CMK (cell line): ENCODE measurements around the gene EMC10.
"Not testable (repeated sequence)": the region's sequence is repeated elsewhere in the genome, so short reads cannot be mapped to it uniquely, and the experiment has no call there.

Experiments
- DNase-seq: peaks from one replicate; pipeline ENCODE4 v3.0.0-alpha.2; 2010; ENCODE audit warnings: low read depth

Gene EMC10

GRCh38 chr19:50476224-50476906 is at the start of gene EMC10, which contains the start of gene GARIN5A:
Gene EMC10, plus strand, starts transcription at chr19:50476507. Its CDS starts 38 bp downstream, at chr19:50476545.
Gene GARIN5A, minus strand, starts transcription at chr19:50476848. Its CDS starts 460 bp downstream, at chr19:50476388.
- no peak for DNase-seq

GRCh38 chr19:50427318-50427925 is 48.9 kb upstream of the EMC10 start:
- no peak for DNase-seq

GRCh38 chr19:50427997-50428425 is 48.3 kb upstream of the EMC10 start:
- DNase-seq: no peak

- DNase-seq: no peak
Measured at GRCh38 chr19:50428772-50429463, 47.4 kb upstream of the EMC10 start.

- no peak for DNase-seq
Measured at GRCh38 chr19:50430888-50431342, 45.4 kb upstream of the EMC10 start.

GRCh38 chr19:50431343-50432220 is 44.7 kb upstream of the EMC10 start:
- DNase-seq: peak; percentile 79

GRCh38 chr19:50432221-50433028 is 43.9 kb upstream of the EMC10 start, which contains the start of gene MYBPC2:
Gene MYBPC2, plus strand, starts transcription at chr19:50432892. Its CDS starts 62 bp downstream, at chr19:50432954.
- no peak for DNase-seq

- no peak for DNase-seq
Measured at GRCh38 chr19:50433201-50434180, 42.8 kb upstream of the EMC10 start.

GRCh38 chr19:50434525-50434924 is 41.8 kb upstream of the EMC10 start:
- DNase-seq: no peak

- no peak for DNase-seq
Measured at GRCh38 chr19:50435221-50435620, 41.1 kb upstream of the EMC10 start.

- no peak for DNase-seq
Measured at GRCh38 chr19:50435627-50436026, 40.7 kb upstream of the EMC10 start.

- DNase-seq: no peak
Measured at GRCh38 chr19:50437862-50438449, 38.4 kb upstream of the EMC10 start.

GRCh38 chr19:50439130-50439529 is 37.2 kb upstream of the EMC10 start:
- DNase-seq: not testable (repeated sequence)

- DNase-seq: no peak
Measured at GRCh38 chr19:50444059-50444458, 32.2 kb upstream of the EMC10 start.

GRCh38 chr19:50447053-50447452 is 29.3 kb upstream of the EMC10 start:
- DNase-seq: no peak

- no peak for DNase-seq
Measured at GRCh38 chr19:50447750-50448149, 28.6 kb upstream of the EMC10 start.

- no peak for DNase-seq
Measured at GRCh38 chr19:50449236-50449899, 26.9 kb upstream of the EMC10 start.

GRCh38 chr19:50450369-50451222 is 25.7 kb upstream of the EMC10 start:
- DNase-seq: no peak
